ENCODE data around the gene P2RY8. TPM values are rescaled to one million over a fixed set of nuclear protein-coding genes. Genes with fewer than 3 reads are reported as not detected.
A peak's percentile ranks its signal among the peaks of the same experiment; 100 is the strongest.
"Not testable (repeated sequence)": the region's sequence is repeated elsewhere in the genome, so short reads cannot be mapped to it uniquely, and the experiment has no call there.

P2RY8 gene
- total RNA-seq, 1 donor from 2014 or later: not detected

DNA sequence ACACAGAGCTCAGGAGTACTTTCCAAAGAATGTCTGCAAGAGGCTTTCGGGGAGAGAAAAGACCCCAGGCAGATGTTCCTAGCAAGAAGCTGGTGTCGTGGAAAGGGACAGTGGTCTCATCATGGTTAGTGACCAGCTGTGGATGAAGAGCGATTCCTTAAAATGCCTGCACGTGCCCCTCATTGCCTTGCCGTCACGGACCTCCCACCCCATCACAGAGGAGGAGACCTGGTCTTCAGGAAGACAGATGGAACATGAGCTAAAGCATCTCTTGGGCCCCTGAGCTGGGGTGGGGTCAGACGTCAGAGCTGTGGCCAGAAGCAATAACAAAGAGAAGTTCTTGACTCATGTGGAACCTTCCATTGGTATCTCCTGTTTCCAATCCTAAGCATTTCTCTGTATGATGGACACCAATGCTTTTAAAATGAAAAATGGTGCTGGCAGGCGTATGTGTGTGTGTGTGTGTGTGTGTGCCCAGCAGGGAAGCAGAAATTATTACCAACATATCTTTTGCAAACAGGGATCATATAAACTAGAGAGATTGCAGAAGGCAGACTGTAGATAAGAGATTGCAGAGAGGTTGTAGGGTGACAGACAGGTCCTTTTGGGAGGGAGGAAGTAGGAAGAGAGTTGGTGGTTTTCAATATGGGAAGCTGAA lies 59.1 kb downstream of the P2RY8 start:
- Mint-ChIP-seq H3K9me3 (ENCODE audit: unreplicated experiment) (peaks cover 17% of the 10 kb centered on the region), H3K4me3 (ENCODE audit: unreplicated experiment) (no peak overlapping the region), H3K36me3 (ENCODE audit: unreplicated experiment) (no peaks in the 10 kb centered on the region), H3K27me3 (ENCODE audit: unreplicated experiment) (no peaks in the 10 kb centered on the region), H3K27ac (ENCODE audit: unreplicated experiment) (no peak overlapping the region), H3K4me1 (ENCODE audit: unreplicated experiment) (peaks cover 8% of the 10 kb centered on the region)
- TF ChIP-seq, protein P1, sequence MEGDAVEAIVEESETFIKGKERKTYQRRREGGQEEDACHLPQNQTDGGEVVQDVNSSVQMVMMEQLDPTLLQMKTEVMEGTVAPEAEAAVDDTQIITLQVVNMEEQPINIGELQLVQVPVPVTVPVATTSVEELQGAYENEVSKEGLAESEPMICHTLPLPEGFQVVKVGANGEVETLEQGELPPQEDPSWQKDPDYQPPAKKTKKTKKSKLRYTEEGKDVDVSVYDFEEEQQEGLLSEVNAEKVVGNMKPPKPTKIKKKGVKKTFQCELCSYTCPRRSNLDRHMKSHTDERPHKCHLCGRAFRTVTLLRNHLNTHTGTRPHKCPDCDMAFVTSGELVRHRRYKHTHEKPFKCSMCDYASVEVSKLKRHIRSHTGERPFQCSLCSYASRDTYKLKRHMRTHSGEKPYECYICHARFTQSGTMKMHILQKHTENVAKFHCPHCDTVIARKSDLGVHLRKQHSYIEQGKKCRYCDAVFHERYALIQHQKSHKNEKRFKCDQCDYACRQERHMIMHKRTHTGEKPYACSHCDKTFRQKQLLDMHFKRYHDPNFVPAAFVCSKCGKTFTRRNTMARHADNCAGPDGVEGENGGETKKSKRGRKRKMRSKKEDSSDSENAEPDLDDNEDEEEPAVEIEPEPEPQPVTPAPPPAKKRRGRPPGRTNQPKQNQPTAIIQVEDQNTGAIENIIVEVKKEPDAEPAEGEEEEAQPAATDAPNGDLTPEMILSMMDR (IDR thresholded peaks at IDR 0.05): no peak
- DNase-seq (ENCODE audit: extremely low spot score, unreplicated experiment): peak; percentile 53

DNA sequence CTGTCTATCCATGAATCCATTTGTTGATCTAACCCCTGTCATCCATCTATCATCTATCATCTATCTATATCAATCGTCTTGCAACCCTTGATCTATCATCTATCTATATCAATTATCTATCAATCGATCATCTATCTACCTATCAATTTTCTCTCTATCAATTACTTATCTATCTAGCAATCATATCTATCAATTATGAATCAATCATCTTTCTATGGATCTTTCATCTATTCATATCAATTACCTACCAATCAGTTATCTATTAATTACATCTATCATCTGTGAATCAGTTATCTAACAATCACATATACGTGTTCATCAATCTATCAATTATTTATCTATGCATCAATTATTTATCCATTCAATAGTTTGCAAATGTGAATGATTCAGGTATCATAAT lies 59.8 kb downstream of the P2RY8 start:
- no peaks in the 10 kb centered on the region for H3K36me3 Mint-ChIP-seq (ENCODE audit: unreplicated experiment)
- H3K9me3 Mint-ChIP-seq (ENCODE audit: unreplicated experiment): peaks cover 17% of the 10 kb centered on the region
- no peak for DNase-seq (ENCODE audit: extremely low spot score, unreplicated experiment)
- no peak overlapping the region for H3K27ac Mint-ChIP-seq (ENCODE audit: unreplicated experiment)
- H3K4me3 Mint-ChIP-seq (ENCODE audit: unreplicated experiment): no peak overlapping the region
- H3K4me1 Mint-ChIP-seq (ENCODE audit: unreplicated experiment): peaks cover 8% of the 10 kb centered on the region
- H3K27me3 Mint-ChIP-seq (ENCODE audit: unreplicated experiment): no peaks in the 10 kb centered on the region
- TF ChIP-seq, protein P1 (IDR thresholded peaks at IDR 0.05): no peak

DNA sequence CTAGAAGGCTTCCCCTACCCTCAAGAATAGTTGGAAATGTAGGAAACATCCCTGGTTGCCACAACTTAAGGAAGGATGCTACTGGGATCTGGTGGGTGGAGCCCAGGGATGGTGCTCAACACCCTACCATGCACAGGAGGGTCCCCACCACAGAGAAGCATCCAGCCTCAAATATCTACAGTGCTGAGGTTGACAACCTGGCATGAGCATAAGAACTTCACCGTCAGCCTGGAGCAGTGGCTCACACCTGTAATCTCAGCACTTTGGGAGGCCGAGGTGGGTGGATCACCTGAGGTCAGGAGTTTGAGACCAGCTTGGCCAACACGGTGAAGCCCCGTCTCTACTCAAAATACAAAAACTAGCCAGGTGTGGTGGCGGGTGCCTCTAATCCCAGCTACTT lies 60.3 kb downstream of the P2RY8 start:
- Mint-ChIP-seq H3K36me3 (ENCODE audit: unreplicated experiment) (no peaks in the 10 kb centered on the region), H3K4me3 (ENCODE audit: unreplicated experiment) (no peak overlapping the region), H3K4me1 (ENCODE audit: unreplicated experiment) (peaks cover 2% of the 10 kb centered on the region), H3K27ac (ENCODE audit: unreplicated experiment) (no peak overlapping the region), H3K27me3 (ENCODE audit: unreplicated experiment) (no peaks in the 10 kb centered on the region), H3K9me3 (ENCODE audit: unreplicated experiment) (peaks cover 17% of the 10 kb centered on the region)
- TF ChIP-seq, protein P1 (IDR thresholded peaks at IDR 0.05): no peak
- peak; percentile 66 for DNase-seq (ENCODE audit: extremely low spot score, unreplicated experiment)

DNA sequence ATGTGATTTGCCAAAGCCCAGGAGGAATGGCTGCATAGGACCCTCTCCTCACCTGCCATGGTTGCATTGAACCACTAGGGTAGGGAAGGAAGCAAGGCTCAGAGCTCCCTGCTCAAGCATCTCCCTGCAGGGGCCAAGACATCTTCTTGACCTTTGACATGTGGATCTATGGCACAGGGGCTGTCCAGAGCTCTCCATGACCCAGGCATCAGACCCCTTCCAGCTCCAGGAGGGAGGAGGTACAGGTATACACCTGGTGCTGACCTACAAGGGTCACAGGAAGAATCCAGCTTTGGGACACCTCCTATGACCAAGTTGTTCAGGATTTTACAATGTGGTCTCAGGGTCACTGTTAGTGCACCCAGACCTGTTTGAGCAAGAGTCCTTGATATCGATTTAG lies 61.1 kb downstream of the P2RY8 start:
- Mint-ChIP-seq H3K4me3 (ENCODE audit: unreplicated experiment) (no peak overlapping the region), H3K4me1 (ENCODE audit: unreplicated experiment) (no peaks in the 10 kb centered on the region), H3K9me3 (ENCODE audit: unreplicated experiment) (peaks cover 17% of the 10 kb centered on the region), H3K36me3 (ENCODE audit: unreplicated experiment) (no peaks in the 10 kb centered on the region), H3K27ac (ENCODE audit: unreplicated experiment) (no peak overlapping the region), H3K27me3 (ENCODE audit: unreplicated experiment) (no peaks in the 10 kb centered on the region)
- TF ChIP-seq, protein P1 (IDR thresholded peaks at IDR 0.05): no peak
- DNase-seq (ENCODE audit: extremely low spot score, unreplicated experiment): peak; percentile 36

DNA sequence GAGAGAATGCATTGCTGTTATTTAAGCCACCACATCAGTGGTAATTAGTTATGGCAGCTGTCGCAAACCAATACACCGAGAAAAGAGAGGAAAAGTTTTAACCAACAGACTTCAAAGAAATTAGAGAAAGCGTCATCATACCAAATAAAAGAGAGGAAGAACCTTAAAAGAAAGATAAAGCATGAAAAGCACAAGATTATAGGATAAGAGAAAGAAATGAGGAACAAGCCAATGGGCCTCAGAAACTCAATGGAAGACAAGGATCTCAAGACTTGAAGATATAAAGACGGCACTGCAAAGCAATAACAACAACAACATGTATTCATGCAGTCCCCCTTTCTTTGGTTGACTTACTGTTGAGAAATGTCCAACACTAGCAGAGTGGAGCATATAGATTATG lies 61.5 kb downstream of the P2RY8 start:
- no peaks in the 10 kb centered on the region for H3K27me3 Mint-ChIP-seq (ENCODE audit: unreplicated experiment)
- H3K4me3 Mint-ChIP-seq (ENCODE audit: unreplicated experiment): no peak overlapping the region
- peaks cover 17% of the 10 kb centered on the region for H3K9me3 Mint-ChIP-seq (ENCODE audit: unreplicated experiment)
- H3K4me1 Mint-ChIP-seq (ENCODE audit: unreplicated experiment): no peaks in the 10 kb centered on the region
- no peak for DNase-seq (ENCODE audit: extremely low spot score, unreplicated experiment)
- TF ChIP-seq, protein P1 (IDR thresholded peaks at IDR 0.05): no peak
- no peaks in the 10 kb centered on the region for H3K36me3 Mint-ChIP-seq (ENCODE audit: unreplicated experiment)
- H3K27ac Mint-ChIP-seq (ENCODE audit: unreplicated experiment): no peak overlapping the region

DNA sequence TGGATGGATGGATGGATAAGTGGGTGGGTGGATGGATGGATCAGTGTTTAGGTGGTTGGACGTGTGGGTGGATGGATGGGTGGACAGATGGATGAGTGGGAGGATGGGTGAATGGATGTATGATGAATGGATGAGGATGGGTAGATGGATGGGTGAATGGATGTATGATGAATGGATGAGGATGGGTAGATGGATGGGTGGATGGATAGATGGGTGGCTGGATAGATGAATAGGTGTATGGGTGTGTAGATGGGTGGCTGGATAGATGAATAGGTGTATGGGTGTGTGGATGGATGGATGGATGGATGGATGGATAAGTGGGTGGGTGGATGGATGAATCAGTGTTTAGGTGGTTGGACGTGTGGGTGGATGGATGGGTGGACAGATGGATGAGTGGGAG lies 62.4 kb downstream of the P2RY8 start:
- H3K4me3 Mint-ChIP-seq (ENCODE audit: unreplicated experiment); H3K36me3 Mint-ChIP-seq (ENCODE audit: unreplicated experiment); DNase-seq (ENCODE audit: extremely low spot score, unreplicated experiment); H3K27me3 Mint-ChIP-seq (ENCODE audit: unreplicated experiment); H3K27ac Mint-ChIP-seq (ENCODE audit: unreplicated experiment); H3K4me1 Mint-ChIP-seq (ENCODE audit: unreplicated experiment): not testable (repeated sequence)
- H3K9me3 Mint-ChIP-seq (ENCODE audit: unreplicated experiment): peaks cover 16% of the 10 kb centered on the region

Measured in osteocyte (in vitro differentiated cells).